Stimulated activated CD4-positive, alpha-beta T cell treated with anti-CD3 and anti-CD28 coated beads, Interleukin-1b, Interleukin-23, amount 100 ng/mL, for 4 hours (primary cell): ENCODE measurements around the gene HAL.

Experiments
- DNase-seq, 2 donors: peaks; one replicate each; pipeline ENCODE4 v3.0.0-alpha.2; 2020; ENCODE audit warnings: low read depth in 2 of 2

HAL gene

GRCh38 chr12:95942101-95942523, 54.0 kb downstream of the HAL start:
- peak in 1 of 2 donors; percentile 1 for DNase-seq

DNA sequence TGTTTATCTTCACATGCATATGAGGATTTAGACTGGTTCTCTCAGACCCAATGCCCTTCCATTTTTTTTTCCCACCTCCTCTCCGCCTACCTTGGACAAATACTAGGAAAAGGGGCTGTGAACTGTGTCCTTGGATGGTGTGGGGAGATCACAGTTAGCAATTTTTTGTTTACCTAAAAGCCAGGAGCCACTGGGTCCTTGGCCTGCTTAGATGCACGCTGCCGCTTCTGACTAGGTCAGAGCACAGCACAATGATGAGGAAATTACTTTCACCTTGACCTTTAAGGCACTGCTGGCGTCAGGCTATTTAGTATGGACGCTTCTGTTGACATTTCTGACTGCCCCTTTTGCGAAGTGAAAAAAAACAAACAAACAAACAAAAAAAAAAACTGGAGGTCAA, 55.6 kb downstream of the HAL start:
- no peak for DNase-seq
